NCI-H1436 treated with DMSO at 0.1 percent for 48 hours (cell line): ENCODE data around the gene KAT7.

Experiments
- DNase-seq: peaks from one replicate; lab custom pipeline; 2025; lab: John Stamatoyannopoulos, UW

KAT7 gene

GRCh38 chr17:49760932-49761558 is 27.4 kb upstream of the KAT7 start:
- DNase-seq, result no peak

DNA sequence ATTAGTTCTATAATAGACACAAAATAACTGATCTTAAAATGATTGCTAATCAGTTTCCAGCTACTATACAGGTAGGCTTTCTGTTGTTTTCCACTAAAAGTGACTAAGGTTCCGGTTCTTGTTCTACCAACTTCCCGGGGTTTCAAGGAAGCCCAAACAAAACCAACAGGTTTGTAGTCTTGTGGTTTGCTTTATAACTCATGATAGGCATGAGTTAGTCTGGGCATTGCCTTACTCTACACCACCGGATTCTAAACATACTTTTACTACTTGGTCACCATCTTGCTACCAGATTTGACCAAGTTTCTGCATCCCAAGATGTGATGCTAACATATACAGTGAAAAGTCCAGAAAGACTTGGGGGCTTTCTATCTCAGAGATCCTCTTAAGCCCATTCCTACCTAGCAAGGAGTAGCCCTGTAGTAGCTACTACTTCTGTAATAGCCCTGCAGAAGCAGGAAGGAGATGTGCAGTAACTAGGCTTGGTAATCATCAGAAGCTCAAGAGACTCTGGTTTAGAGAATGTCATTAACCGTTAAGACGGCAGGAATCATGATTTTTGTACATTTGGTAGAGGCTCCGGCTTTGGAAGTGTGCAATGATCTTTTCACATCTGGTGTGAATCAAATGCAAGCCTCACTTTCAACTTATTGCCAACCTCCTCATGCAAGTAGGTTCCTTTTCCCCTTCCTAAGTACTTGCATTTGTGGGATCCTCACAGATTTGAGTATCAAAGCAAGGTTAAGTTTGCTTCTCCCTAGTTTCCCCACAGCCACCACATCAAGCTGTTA is 26.1 kb upstream of the KAT7 start:
- DNase-seq, result no peak

DNA sequence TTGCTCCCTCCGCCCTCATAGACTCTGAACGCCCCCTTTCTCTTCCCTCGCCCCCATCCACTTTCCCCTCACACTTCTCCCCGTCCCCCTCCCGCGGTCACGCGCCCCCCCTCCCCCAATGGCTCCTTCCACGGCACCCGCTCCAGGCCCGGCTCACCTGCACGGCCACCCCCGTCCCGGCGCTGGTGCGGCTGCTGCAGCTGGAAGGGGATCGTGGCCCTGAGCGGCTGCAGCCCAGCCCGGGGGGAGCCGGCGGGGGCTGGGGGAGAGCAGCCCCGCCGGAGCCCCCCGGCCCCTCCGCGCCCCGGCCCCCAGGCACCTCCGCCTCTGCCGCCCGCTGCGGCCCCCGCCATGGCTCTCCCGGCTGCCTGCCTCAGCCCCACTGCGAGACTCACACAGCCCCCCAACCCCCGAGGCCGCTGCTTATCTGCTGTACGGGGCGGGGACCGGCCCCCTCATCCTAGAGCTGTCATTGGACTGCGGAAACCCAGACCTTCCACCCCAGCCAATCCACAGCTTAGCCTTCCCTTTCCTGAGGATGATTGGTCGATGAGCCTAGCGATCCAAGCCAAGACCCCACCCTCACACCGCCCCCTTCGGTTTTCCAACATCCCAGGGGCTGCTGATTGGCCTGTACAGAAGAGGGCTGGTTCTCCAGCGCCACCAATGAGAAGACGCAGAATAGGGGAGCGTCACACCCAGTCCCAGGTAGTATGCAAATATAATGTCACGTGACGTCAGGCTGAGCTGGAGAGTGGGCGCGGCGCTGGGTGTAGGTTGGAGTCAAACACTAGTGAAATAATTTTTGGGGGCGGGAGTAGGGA is 24.5 kb upstream of the KAT7 start, which contains the start of gene FAM117A:
Gene FAM117A (minus strand): TSS at position 397 of the 824 bp plus-strand sequence. CDS start 44 bp downstream, at position 353.
- DNase-seq, result peak; percentile 99

GRCh38 chr17:49764559-49765180 is 23.8 kb upstream of the KAT7 start:
- no peak for DNase-seq

- no peak for DNase-seq
Measured at GRCh38 chr17:49766918-49767530, 21.5 kb upstream of the KAT7 start.

GRCh38 chr17:49775546-49776260 is 12.8 kb upstream of the KAT7 start:
- no peak for DNase-seq

DNA sequence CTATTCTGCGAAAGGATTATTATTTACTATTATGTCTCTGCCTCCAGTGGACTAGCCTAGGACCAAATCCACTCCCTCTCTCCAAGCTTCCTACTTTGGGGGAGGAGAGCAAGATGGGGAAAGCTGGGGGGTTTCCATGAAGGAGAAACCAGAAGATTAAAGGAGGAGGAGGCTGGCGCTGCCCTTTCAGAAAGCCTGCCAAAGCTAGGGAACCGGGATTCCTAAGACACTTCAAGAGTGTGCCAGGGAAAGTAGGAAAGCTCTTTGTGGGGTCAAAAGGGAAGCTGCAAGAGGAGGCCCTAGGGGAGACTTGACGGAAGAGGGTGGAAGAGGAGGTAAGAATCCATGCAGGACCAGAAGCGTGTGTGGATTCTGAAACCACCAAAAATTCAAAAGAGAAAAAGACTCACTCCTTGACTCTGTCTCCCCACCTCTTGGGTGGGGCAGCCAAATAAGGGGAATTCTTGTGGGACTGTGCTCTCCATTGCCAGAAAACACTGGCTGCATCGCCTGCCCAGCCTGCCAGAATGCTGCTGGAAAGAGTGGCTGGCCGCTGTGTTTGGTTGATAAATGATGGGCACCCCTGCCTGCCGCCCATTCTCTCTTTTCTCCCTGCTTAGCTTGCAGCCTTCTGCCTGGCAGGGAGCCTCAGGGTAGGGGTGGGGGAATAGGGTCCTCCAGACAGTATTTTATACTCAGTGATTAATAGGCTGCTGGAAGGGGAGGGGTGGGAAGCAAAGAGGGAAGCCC is 11.8 kb upstream of the KAT7 start:
- DNase-seq, result no peak

DNA sequence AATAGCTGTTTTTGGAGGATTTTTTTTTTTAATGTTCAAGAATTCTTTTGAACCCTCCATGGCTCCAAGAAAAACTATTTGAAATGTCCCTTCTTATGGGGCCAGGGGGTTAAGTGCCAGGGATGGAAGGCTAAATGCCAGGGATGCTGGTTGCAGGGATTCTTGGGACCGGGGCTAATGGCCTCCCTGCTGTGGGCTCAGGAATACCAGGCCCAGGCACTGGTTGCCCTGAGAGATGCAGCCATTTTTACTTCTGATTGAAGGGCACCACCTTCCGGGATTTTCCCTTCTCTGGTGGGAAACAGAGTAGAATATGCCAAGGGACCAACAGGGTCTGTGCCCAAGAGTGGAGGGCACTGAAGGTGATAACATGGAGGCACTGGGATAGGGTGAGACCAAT is 10.9 kb upstream of the KAT7 start:
- DNase-seq, result no peak

DNA sequence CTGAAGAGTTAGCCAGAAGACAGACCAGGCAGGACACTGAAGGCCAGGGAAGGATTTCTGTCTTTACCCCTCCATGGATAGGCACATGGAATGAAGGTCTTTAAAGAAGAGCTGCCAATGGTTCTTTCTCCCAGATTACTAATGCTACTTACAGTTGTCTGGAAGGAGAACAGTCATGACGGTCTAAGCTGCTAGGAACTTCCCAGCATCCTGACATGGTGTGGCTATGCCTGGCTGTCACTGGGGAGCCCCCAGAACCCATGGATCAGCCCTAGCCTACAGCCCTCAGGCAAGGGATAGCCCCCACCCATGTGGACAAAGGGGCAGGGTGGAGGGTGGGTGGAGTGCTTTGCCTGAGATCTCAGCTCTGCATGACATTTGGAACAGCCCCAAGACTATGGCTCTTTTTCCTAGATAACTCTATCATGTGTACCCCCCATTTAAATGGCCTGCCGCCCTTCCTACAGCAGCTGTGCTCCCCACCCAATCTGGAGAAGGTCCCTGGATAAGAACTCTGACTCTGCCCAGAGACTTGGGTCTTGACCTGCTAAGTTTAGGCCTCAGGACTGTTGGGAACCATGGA is 9.2 kb upstream of the KAT7 start:
- DNase-seq, result no peak

GRCh38 chr17:49779739-49780231 is 8.7 kb upstream of the KAT7 start:
- DNase-seq, result no peak

- no peak for DNase-seq
Measured at GRCh38 chr17:49783071-49783715, 5.3 kb upstream of the KAT7 start.

GRCh38 chr17:49783791-49784190 is 4.7 kb upstream of the KAT7 start:
- DNase-seq, result no peak

DNA sequence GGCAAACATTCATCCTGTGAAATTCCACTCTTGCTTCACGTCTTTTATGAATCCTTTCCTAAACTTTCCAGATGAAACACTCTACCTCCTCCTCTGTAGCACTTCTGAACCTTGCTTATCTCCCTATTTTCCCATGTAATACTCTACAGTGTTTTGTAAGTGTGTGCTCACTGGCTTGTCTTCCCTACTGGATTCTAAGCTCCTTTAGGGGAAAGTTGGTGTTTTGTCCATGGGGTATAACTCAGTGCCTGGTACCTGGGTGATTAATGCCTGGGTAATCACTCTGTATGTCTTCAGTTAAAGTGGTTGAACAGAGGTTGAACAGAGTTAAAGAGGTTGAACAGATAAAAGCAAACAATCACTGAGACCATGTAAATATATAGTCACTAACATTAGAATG is 3.8 kb upstream of the KAT7 start:
- DNase-seq, result no peak

DNA sequence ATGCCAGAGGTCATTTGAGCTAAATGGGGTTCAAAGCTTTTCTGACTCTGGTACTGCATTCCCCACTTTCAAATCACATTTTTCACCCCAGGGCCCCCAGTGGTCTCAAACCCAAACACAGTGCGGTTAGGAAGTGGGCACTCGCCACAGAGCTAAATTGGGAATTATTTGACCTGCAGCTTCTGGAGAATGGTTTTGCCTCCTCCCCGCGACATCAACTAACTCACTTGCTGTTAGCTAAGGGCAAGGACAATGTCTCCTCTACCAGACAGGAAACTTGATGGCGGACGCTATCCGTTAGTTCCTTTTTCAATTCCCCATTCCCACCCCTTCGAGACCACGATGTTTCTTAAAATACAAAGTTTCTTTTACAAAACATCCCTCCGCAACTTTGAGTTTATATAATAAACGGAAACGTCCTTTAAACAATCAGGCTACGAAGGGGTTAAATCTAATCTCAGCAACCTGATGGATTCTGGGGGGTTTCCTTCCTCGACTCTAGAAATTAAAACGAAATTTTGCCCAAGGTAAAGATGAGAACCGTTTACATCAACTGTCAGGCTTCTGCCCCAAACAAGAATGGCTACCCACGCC is 500 bp upstream of the KAT7 start:
- no peak for DNase-seq

GRCh38 chr17:49789243-49789578 is 730 bp downstream of the KAT7 start:
- no peak for DNase-seq

DNA sequence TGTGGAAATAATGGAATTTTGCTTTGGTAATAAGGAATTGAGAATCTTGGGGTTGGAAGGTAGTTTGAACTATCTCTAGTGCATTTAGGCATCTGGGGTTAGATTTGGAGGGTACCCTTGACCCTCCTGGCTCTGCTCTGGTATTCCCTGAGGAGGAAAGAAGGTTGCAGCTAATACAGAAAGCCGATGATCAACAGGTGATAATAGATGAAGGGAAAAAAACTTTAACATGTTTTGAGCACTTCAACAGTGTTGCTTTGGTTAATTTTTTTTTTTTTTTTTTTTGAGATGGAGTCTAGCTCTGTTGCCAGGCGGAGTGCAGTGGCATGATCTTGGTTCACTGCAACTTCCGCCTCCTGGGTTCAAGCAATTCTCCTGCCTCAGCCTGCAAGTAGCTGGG is 4.8 kb downstream of the KAT7 start:
- no peak for DNase-seq

GRCh38 chr17:49795372-49795771 is 6.9 kb downstream of the KAT7 start:
- no peak for DNase-seq

GRCh38 chr17:49798182-49798581 is 9.7 kb downstream of the KAT7 start:
- no peak for DNase-seq

- no peak for DNase-seq
Measured at GRCh38 chr17:49798738-49799137, 10.3 kb downstream of the KAT7 start.
